ENCODE data around the gene ACP3.

ACP3 gene

DNA sequence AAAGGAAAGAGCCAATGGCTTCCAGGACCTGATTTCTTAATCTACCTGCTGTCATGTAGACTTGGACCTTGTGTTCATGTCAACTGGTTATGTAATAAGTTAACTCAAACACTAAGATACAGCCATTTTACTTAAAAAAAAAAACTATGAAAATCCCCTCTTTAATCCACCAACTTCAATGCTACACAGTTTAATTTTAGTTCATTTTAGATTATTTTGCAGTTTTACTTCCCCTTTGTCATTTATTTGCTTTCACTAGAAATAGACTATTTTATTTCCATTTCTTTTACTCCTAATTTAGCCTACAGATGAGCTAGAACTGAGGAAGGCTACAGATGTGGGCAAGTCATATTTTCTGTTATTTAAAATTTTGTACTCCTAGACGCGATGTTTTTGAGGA, 89.4 kb downstream of the ACP3 start:
- DNase-seq (ENCODE audit: low spot score), result no peak

DNA sequence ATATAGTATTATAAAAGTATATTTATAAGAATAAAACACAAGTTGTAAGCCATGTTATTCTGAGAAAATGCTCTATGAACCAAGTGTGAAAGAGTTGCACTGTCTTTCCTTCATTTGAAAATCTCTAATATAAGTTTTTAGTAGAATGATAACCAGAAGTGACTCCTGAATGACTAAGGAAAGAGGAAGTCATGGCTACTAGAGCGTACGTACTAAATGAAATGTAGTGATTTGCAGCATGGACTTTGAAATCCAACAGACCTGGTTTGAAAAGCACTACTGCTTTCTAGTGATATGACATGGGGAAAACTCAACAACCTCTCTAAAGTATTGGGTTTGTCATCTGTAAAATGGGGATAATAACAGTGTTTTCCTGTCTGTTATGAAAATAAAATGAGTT, 89.8 kb downstream of the ACP3 start:
- DNase-seq (ENCODE audit: low spot score), result no peak
